ENCODE data around the gene KIAA0040. TPM values are rescaled to one million over a fixed set of nuclear protein-coding genes. Genes with fewer than 3 reads are reported as not detected.

KIAA0040 gene
- polyA plus RNA-seq, 1 donor from 2014 or later = not detected

DNA sequence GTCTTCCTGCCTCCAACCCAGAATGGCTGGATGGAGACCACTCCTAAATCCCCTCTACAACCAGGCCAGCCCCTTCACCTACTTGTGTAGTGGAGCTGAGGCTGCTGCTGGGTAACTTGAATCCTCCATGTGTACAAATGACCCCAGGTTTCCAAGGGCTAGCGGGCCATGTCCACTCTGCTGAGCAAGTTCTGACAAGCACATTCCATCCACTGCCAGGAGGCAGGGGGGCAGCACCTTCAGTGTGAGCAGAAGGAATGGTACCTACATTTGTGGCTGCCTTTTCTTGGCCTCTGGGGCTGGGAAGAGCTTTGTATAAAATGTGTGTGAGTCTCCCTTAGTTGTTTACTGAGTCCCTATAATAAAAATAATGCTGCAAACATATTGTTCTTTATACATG, 14.5 kb downstream of the KIAA0040 start:
- Histone ChIP-seq H3K9me2 (ENCODE audit: insufficient read depth, low read length) (no peaks in the 10 kb centered on the region), H3F3A (ENCODE audit: insufficient read depth, low read length, poor library complexity, severe bottlenecking) (no peaks in the 10 kb centered on the region), H3K4me2 (ENCODE audit: low read length) (no peak overlapping the region), H3K79me2 (replicated peaks; ENCODE audit: insufficient read depth, low read length) (no peaks in the 10 kb centered on the region), H3K9me3 (ENCODE audit: low read length) (no peaks in the 10 kb centered on the region), H3K27me3 (ENCODE audit: insufficient read depth, low read depth, low read length) (no peaks in the 10 kb centered on the region), H3K4me3 (ENCODE audit: low read length) (no peak overlapping the region), H3K27ac (ENCODE audit: low read length) (no peak overlapping the region), H3K9ac (ENCODE audit: low read length) (no peak overlapping the region), H4K20me1 (ENCODE audit: insufficient read depth) (no peaks in the 10 kb centered on the region), H3K36me3 (ENCODE audit: insufficient read depth, low read length) (no peaks in the 10 kb centered on the region), H2AFZ (ENCODE audit: low read depth, low read length) (no peak overlapping the region)
- TF ChIP-seq EZH2 (IDR thresholded peaks at IDR 0.05; ENCODE audit: borderline replicate concordance, insufficient read depth, low read length, poor library complexity, severe bottlenecking) (no peak), EP300 (conservative IDR thresholded peaks at IDR 0.05; ENCODE audit: poor library complexity, severe bottlenecking) (no peak), TAF1 (IDR thresholded peaks at IDR 0.05; ENCODE audit: low read depth) (no peak), MXI1 (conservative IDR thresholded peaks at IDR 0.05; ENCODE audit: poor library complexity, severe bottlenecking) (no peak), POLR2AphosphoS5 (IDR thresholded peaks at IDR 0.05) (no peak), RAD21 (conservative IDR thresholded peaks at IDR 0.05) (no peak), SMC3 (conservative IDR thresholded peaks at IDR 0.05; ENCODE audit: poor library complexity) (no peak)
- TF ChIP-seq, protein P1, sequence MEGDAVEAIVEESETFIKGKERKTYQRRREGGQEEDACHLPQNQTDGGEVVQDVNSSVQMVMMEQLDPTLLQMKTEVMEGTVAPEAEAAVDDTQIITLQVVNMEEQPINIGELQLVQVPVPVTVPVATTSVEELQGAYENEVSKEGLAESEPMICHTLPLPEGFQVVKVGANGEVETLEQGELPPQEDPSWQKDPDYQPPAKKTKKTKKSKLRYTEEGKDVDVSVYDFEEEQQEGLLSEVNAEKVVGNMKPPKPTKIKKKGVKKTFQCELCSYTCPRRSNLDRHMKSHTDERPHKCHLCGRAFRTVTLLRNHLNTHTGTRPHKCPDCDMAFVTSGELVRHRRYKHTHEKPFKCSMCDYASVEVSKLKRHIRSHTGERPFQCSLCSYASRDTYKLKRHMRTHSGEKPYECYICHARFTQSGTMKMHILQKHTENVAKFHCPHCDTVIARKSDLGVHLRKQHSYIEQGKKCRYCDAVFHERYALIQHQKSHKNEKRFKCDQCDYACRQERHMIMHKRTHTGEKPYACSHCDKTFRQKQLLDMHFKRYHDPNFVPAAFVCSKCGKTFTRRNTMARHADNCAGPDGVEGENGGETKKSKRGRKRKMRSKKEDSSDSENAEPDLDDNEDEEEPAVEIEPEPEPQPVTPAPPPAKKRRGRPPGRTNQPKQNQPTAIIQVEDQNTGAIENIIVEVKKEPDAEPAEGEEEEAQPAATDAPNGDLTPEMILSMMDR (IDR thresholded peaks at IDR 0.05; ENCODE audit: poor library complexity, severe bottlenecking) = no peak
- TF ChIP-seq, protein P2, sequence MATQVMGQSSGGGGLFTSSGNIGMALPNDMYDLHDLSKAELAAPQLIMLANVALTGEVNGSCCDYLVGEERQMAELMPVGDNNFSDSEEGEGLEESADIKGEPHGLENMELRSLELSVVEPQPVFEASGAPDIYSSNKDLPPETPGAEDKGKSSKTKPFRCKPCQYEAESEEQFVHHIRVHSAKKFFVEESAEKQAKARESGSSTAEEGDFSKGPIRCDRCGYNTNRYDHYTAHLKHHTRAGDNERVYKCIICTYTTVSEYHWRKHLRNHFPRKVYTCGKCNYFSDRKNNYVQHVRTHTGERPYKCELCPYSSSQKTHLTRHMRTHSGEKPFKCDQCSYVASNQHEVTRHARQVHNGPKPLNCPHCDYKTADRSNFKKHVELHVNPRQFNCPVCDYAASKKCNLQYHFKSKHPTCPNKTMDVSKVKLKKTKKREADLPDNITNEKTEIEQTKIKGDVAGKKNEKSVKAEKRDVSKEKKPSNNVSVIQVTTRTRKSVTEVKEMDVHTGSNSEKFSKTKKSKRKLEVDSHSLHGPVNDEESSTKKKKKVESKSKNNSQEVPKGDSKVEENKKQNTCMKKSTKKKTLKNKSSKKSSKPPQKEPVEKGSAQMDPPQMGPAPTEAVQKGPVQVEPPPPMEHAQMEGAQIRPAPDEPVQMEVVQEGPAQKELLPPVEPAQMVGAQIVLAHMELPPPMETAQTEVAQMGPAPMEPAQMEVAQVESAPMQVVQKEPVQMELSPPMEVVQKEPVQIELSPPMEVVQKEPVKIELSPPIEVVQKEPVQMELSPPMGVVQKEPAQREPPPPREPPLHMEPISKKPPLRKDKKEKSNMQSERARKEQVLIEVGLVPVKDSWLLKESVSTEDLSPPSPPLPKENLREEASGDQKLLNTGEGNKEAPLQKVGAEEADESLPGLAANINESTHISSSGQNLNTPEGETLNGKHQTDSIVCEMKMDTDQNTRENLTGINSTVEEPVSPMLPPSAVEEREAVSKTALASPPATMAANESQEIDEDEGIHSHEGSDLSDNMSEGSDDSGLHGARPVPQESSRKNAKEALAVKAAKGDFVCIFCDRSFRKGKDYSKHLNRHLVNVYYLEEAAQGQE (IDR thresholded peaks at IDR 0.05; ENCODE audit: borderline replicate concordance) = no peak

GRCh38 chr1:175176246-175176645, 16.3 kb downstream of the KIAA0040 start:
- Histone ChIP-seq H3K9ac (ENCODE audit: low read length) (no peak overlapping the region), H3K27me3 (ENCODE audit: insufficient read depth, low read depth, low read length) (no peaks in the 10 kb centered on the region), H2AFZ (ENCODE audit: low read depth, low read length) (no peak overlapping the region), H3K36me3 (ENCODE audit: insufficient read depth, low read length) (no peaks in the 10 kb centered on the region), H3K4me3 (ENCODE audit: low read length) (no peak overlapping the region), H3K9me3 (ENCODE audit: low read length) (no peaks in the 10 kb centered on the region), H3K4me2 (ENCODE audit: low read length) (no peak overlapping the region), H3K9me2 (ENCODE audit: insufficient read depth, low read length) (no peaks in the 10 kb centered on the region), H3K79me2 (replicated peaks; ENCODE audit: insufficient read depth, low read length) (no peaks in the 10 kb centered on the region), H4K20me1 (ENCODE audit: insufficient read depth) (no peaks in the 10 kb centered on the region), H3K27ac (ENCODE audit: low read length) (no peak overlapping the region), H3F3A (ENCODE audit: insufficient read depth, low read length, poor library complexity, severe bottlenecking) (no peaks in the 10 kb centered on the region)
- no peak for TF ChIP-seq EZH2 (IDR thresholded peaks at IDR 0.05; ENCODE audit: borderline replicate concordance, insufficient read depth, low read length, poor library complexity, severe bottlenecking)
- no peak for TF ChIP-seq EP300 (conservative IDR thresholded peaks at IDR 0.05; ENCODE audit: poor library complexity, severe bottlenecking)
- no peak for TF ChIP-seq SMC3 (conservative IDR thresholded peaks at IDR 0.05; ENCODE audit: poor library complexity)
- no peak for TF ChIP-seq POLR2AphosphoS5 (IDR thresholded peaks at IDR 0.05)
- no peak for TF ChIP-seq RAD21 (conservative IDR thresholded peaks at IDR 0.05)
- no peak for TF ChIP-seq MXI1 (conservative IDR thresholded peaks at IDR 0.05; ENCODE audit: poor library complexity, severe bottlenecking)
- TF ChIP-seq TAF1 (IDR thresholded peaks at IDR 0.05; ENCODE audit: low read depth) = no peak
- TF ChIP-seq, protein P1 (IDR thresholded peaks at IDR 0.05; ENCODE audit: poor library complexity, severe bottlenecking) = no peak
- TF ChIP-seq, protein P2 (IDR thresholded peaks at IDR 0.05; ENCODE audit: borderline replicate concordance) = no peak
